GM18502 (cell line): ENCODE data around the gene GNG8.

Experiments
- ATAC-seq: cut with Tn5 transposase; IDR thresholded peaks from one replicate; pipeline ENCODE4 v1.9.1; 2021; ENCODE audit warnings: mild to moderate bottlenecking; ENCODE audit not compliant: unreplicated experiment, poor library complexity

Gene GNG8

GRCh38 chr19:46606019-46606418 is 30.0 kb downstream of the GNG8 start:
- ATAC-seq = no peak

- ATAC-seq = no peak
Observed at GRCh38 chr19:46605356-46605821, 30.6 kb downstream of the GNG8 start.

GRCh38 chr19:46604781-46605355 is 31.1 kb downstream of the GNG8 start:
- no peak for ATAC-seq

- no peak for ATAC-seq
Observed at GRCh38 chr19:46603752-46604231, 32.2 kb downstream of the GNG8 start.

- ATAC-seq = no peak
Observed at GRCh38 chr19:46603195-46603637, 32.8 kb downstream of the GNG8 start.

- no peak for ATAC-seq
Observed at GRCh38 chr19:46602392-46603194, 33.4 kb downstream of the GNG8 start.

GRCh38 chr19:46601318-46602224 is 34.4 kb downstream of the GNG8 start, which contains the start of gene CALM3:
CALM3 (plus strand) TSS chr19:46601330; CDS start chr19:46601435, 105 bp downstream.
- ATAC-seq = no peak

GRCh38 chr19:46600384-46601317 is 35.4 kb downstream of the GNG8 start:
- ATAC-seq = peak; percentile 82

GRCh38 chr19:46599716-46600373 is 36.2 kb downstream of the GNG8 start:
- no peak for ATAC-seq

GRCh38 chr19:46598372-46598917 is 37.6 kb downstream of the GNG8 start:
- ATAC-seq = no peak

- ATAC-seq = no peak
Observed at GRCh38 chr19:46596008-46596407, 40.0 kb downstream of the GNG8 start.

- no peak for ATAC-seq
Observed at GRCh38 chr19:46591870-46592269, 44.1 kb downstream of the GNG8 start.

- ATAC-seq = no peak
Observed at GRCh38 chr19:46591254-46591653, 44.7 kb downstream of the GNG8 start.

- no peak for ATAC-seq
Observed at GRCh38 chr19:46587861-46588260, 48.1 kb downstream of the GNG8 start.

GRCh38 chr19:46586294-46586693 is 49.7 kb downstream of the GNG8 start:
- ATAC-seq = no peak

- ATAC-seq = no peak
Observed at GRCh38 chr19:46585539-46585938, 50.5 kb downstream of the GNG8 start.
